ENCODE measurements around the gene HMGN1. TPM values are rescaled to one million over a fixed set of nuclear protein-coding genes. Genes with fewer than 3 reads are reported as not detected.

Gene HMGN1
- total and polyA plus RNA-seq, 2 donors (not counting 1 experiment from before 2014, with no cell fraction given) = 117 to 317 TPM

DNA sequence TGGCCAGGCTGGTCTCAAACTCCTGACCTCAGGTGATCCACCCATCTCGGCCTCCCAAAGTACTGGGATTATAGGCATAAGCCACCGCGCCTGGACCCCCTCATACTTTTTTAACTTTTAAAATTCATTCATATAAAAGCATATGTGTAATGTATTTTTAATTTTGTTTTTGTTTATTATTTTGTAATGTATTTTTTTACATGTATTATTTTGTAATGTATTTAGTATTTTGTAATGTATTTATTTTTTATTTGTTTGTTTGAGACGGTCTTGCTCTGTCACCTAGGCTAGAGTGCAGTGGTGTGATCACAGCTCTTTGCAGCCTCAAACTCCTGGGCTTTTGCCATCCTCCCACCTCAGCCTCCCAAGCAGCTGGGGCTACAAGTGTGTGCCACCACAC lies 23.4 kb downstream of the HMGN1 start:
- no peaks in the 10 kb centered on the region for H3K79me2 ChIP-seq (ENCODE audit: control insufficient read depth, insufficient read depth, low read length)
- CTCF ChIA-PET = no interaction called here
- POLR2A ChIA-PET = no interaction called here
- no peak overlapping the region for H3K4me3 Mint-ChIP-seq
- H3K27me3 ChIP-seq (replicated peaks in 1 of 4; ENCODE audit: control extremely low read depth in 1 of 4, control insufficient read depth in 3 of 4, insufficient read depth in 4 of 4, low read length in 3 of 4) = no peaks in the 10 kb centered on the region
- peaks cover 4% of the 10 kb centered on the region for H3K4me1 Mint-ChIP-seq
- H3K4me2 ChIP-seq (replicated peaks; ENCODE audit: low read depth, low read length, poor library complexity, severe bottlenecking) = no peak overlapping the region
- H3K9ac ChIP-seq (ENCODE audit: low read length) = no peak overlapping the region
- H3K9me3 ChIP-seq (ENCODE audit: control extremely low read depth in 1 of 3, control insufficient read depth in 2 of 3, insufficient read depth in 1 of 3, low read length in 2 of 3) = no peaks in the 10 kb centered on the region
- intact Hi-C loops (cut with micrococcal nuclease) = no loop called here
- ATAC-seq (ENCODE audit: low read depth) (no peak), DNase-seq (no peak)
- no peak overlapping the region for H2AFZ ChIP-seq (ENCODE audit: insufficient read depth, low read depth, low read length, poor library complexity, severe bottlenecking)
- peaks cover 9% of the 10 kb centered on the region for H3K27me3 Mint-ChIP-seq
- H3K27ac ChIP-seq (ENCODE audit: low read length in 2 of 2) = no peak overlapping the region
- no CpG with 5 or more reads among the region's 4 CpGs for WGBS (ENCODE audit: insufficient coverage)
- H4K20me1 ChIP-seq (ENCODE audit: control insufficient read depth, insufficient read depth, low read length, poor library complexity, severe bottlenecking) = no peaks in the 10 kb centered on the region
- H3K4me1 ChIP-seq (ENCODE audit: control insufficient read depth in 2 of 2, insufficient read depth in 2 of 2, low read length in 2 of 2) = no peaks in the 10 kb centered on the region
- no peaks in the 10 kb centered on the region for H3K9me3 Mint-ChIP-seq (ENCODE audit: insufficient read depth)
- H3K27ac Mint-ChIP-seq = no peak overlapping the region
- no peak overlapping the region for H3K4me3 ChIP-seq (ENCODE audit: control extremely low read depth in 1 of 5, extremely low read depth in 1 of 5, insufficient read depth in 1 of 5, low read depth in 2 of 5, low read length in 4 of 5)
- TF ChIP-seq, protein P1, sequence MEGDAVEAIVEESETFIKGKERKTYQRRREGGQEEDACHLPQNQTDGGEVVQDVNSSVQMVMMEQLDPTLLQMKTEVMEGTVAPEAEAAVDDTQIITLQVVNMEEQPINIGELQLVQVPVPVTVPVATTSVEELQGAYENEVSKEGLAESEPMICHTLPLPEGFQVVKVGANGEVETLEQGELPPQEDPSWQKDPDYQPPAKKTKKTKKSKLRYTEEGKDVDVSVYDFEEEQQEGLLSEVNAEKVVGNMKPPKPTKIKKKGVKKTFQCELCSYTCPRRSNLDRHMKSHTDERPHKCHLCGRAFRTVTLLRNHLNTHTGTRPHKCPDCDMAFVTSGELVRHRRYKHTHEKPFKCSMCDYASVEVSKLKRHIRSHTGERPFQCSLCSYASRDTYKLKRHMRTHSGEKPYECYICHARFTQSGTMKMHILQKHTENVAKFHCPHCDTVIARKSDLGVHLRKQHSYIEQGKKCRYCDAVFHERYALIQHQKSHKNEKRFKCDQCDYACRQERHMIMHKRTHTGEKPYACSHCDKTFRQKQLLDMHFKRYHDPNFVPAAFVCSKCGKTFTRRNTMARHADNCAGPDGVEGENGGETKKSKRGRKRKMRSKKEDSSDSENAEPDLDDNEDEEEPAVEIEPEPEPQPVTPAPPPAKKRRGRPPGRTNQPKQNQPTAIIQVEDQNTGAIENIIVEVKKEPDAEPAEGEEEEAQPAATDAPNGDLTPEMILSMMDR (IDR thresholded peaks at IDR 0.05) = no peak
- no peak for TF ChIP-seq EZH2 (IDR thresholded peaks at IDR 0.05; ENCODE audit: borderline replicate concordance, insufficient read depth, low read depth, low read length, poor library complexity, severe bottlenecking)
- no peaks in the 10 kb centered on the region for H3K36me3 ChIP-seq (replicated peaks in 1 of 2; ENCODE audit: control extremely low read depth in 1 of 2, control insufficient read depth in 1 of 2, extremely low read depth in 1 of 2, insufficient read depth in 2 of 2, low read length in 1 of 2)

DNA sequence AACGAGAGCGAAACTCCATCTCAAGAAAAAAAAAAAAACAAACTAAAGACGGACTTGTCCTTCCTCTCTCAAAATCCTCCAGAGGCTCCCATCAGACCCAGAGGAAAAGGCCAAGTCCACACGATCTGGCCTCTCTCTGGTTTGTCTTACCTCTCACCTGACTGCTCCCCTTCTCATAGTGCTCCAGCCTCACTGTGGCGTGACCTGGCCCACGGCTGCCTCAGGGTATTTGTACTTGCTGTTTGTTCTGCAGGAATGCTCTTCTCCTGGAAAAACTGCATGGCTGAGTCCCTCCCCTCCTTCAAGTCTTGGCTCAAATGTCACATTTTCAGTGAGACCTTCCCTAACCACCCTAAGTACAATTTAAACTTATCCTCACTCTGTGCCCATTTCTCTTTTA lies 27.5 kb downstream of the HMGN1 start:
- peaks cover 0 to 21% of the 10 kb centered on the region in 2 donors for H3K4me1 ChIP-seq (ENCODE audit: control insufficient read depth in 2 of 2, insufficient read depth in 2 of 2, low read length in 2 of 2)
- no peak overlapping the region for H3K9ac ChIP-seq (ENCODE audit: low read length)
- H3K27me3 ChIP-seq (replicated peaks in 1 of 4; ENCODE audit: control extremely low read depth in 1 of 4, control insufficient read depth in 3 of 4, insufficient read depth in 4 of 4, low read length in 3 of 4) = no peaks in the 10 kb centered on the region
- H3K4me3 ChIP-seq (ENCODE audit: control extremely low read depth in 1 of 5, extremely low read depth in 1 of 5, insufficient read depth in 1 of 5, low read depth in 2 of 5, low read length in 4 of 5) = no peak overlapping the region
- ChIA-PET CTCF (no interaction called here), POLR2A (no interaction called here)
- H2AFZ ChIP-seq (ENCODE audit: insufficient read depth, low read depth, low read length, poor library complexity, severe bottlenecking) = no peak overlapping the region
- intact Hi-C loops (cut with micrococcal nuclease) = no loop called here
- H3K9me3 ChIP-seq (ENCODE audit: control extremely low read depth in 1 of 3, control insufficient read depth in 2 of 3, insufficient read depth in 1 of 3, low read length in 2 of 3) = no peaks in the 10 kb centered on the region
- no peaks in the 10 kb centered on the region for H3K36me3 ChIP-seq (replicated peaks in 1 of 2; ENCODE audit: control extremely low read depth in 1 of 2, control insufficient read depth in 1 of 2, extremely low read depth in 1 of 2, insufficient read depth in 2 of 2, low read length in 1 of 2)
- Mint-ChIP-seq H3K4me1 (peaks cover 12% of the 10 kb centered on the region), H3K27me3 (peaks cover 7% of the 10 kb centered on the region), H3K4me3 (no peak overlapping the region), H3K27ac (no peak overlapping the region), H3K9me3 (ENCODE audit: insufficient read depth) (no peaks in the 10 kb centered on the region)
- H3K27ac ChIP-seq (ENCODE audit: low read length in 2 of 2) = no peak overlapping the region
- DNase-seq = no peak
- no peak overlapping the region for H3K4me2 ChIP-seq (replicated peaks; ENCODE audit: low read depth, low read length, poor library complexity, severe bottlenecking)
- WGBS (ENCODE audit: insufficient coverage) = 100% methylated on average over 4 of the region's 6 CpGs
- ATAC-seq (ENCODE audit: low read depth) = no peak
- H4K20me1 ChIP-seq (ENCODE audit: control insufficient read depth, insufficient read depth, low read length, poor library complexity, severe bottlenecking) = no peaks in the 10 kb centered on the region
- H3K79me2 ChIP-seq (ENCODE audit: control insufficient read depth, insufficient read depth, low read length) = no peaks in the 10 kb centered on the region
- TF ChIP-seq, protein P1 (IDR thresholded peaks at IDR 0.05) = no peak
- TF ChIP-seq EZH2 (IDR thresholded peaks at IDR 0.05; ENCODE audit: borderline replicate concordance, insufficient read depth, low read depth, low read length, poor library complexity, severe bottlenecking) = no peak
